Neutrophil (primary cell): ENCODE measurements around the gene EFNB3.

ENCODE experiments used
- H3K27ac ChIP-seq: fragments of 200-600 bp; sonication (generic); 2 replicates; pipeline ENCODE4 v1.5.1; 2016; ENCODE audit warnings: mild to moderate bottlenecking, moderate library complexity
- H3K27me3 ChIP-seq: fragments of 200-600 bp; sonication (generic); 2 replicates; pipeline ENCODE4 v1.6.0; 2016; ENCODE audit warnings: mild to moderate bottlenecking
- H3K36me3 ChIP-seq: fragments of 200-600 bp; sonication (generic); 2 replicates; pipeline ENCODE4 v1.5.1; 2017
- H3K4me1 ChIP-seq, 2 experiments: fragments of 200-600 bp in 1 of 2; sonication (generic) in 1 of 2; 1 replicate in 1 of 2; 2 replicates in 1 of 2; pipeline versions ENCODE4 v1.5.1 to v1.6.1; 2013 to 2016; ENCODE audit warnings: low read depth in 1 of 2, low read length in 1 of 2, mild to moderate bottlenecking in 1 of 2, moderate library complexity in 1 of 2; ENCODE audit not compliant: control insufficient read depth in 1 of 2, insufficient read depth in 1 of 2
- H3K4me3 ChIP-seq, 2 experiments: fragments of 200-600 bp in 1 of 2; sonication (generic) in 1 of 2; 1 replicate in 1 of 2; 2 replicates in 1 of 2; pipeline ENCODE4 v1.5.1; 2013 to 2016; ENCODE audit warnings: low read depth in 1 of 2, low read length in 1 of 2, mild to moderate bottlenecking in 1 of 2, moderate library complexity in 1 of 2
- H3K9me3 ChIP-seq: fragments of 200-600 bp; sonication (generic); 2 replicates; pipeline ENCODE4 v1.5.1; 2016
- TF ChIP-seq, protein P1 (sequence below): fragments of 200-600 bp; sonication (generic); IDR thresholded peaks from 2 replicates; pipeline ENCODE4 v1.5.1; 2016; ENCODE audit warnings: antibody characterized with exemption

The EFNB3 gene

DNA sequence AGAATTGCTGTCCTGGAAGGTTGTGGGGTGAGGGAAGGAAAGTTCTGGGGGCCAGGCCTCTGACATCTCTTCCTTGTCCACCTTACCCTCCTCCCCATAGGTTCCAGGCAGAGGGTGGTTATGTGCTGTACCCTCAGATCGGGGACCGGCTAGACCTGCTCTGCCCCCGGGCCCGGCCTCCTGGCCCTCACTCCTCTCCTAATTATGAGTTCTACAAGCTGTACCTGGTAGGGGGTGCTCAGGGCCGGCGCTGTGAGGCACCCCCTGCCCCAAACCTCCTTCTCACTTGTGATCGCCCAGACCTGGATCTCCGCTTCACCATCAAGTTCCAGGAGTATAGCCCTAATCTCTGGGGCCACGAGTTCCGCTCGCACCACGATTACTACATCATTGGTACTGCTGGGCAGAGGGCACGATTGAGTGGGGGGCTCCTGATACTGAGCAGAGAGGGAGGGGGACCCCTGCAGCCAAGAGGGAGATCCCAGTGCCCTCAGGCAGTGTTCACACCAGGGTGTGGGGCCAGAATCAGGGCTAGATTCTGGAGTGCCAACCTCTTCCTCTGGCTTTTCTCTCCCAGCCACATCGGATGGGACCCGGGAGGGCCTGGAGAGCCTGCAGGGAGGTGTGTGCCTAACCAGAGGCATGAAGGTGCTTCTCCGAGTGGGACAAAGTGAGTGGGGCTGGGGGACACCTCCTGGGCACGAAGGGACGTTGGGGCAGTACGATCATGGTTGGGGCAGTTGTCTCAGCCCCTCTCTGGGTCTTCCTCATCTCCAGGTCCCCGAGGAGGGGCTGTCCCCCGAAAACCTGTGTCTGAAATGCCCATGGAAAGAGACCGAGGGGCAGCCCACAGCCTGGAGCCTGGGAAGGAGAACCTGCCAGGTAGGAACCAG is 3.1 kb downstream of the EFNB3 start:
- H3K27ac ChIP-seq, result no peak overlapping the region
- TF ChIP-seq, protein P1, sequence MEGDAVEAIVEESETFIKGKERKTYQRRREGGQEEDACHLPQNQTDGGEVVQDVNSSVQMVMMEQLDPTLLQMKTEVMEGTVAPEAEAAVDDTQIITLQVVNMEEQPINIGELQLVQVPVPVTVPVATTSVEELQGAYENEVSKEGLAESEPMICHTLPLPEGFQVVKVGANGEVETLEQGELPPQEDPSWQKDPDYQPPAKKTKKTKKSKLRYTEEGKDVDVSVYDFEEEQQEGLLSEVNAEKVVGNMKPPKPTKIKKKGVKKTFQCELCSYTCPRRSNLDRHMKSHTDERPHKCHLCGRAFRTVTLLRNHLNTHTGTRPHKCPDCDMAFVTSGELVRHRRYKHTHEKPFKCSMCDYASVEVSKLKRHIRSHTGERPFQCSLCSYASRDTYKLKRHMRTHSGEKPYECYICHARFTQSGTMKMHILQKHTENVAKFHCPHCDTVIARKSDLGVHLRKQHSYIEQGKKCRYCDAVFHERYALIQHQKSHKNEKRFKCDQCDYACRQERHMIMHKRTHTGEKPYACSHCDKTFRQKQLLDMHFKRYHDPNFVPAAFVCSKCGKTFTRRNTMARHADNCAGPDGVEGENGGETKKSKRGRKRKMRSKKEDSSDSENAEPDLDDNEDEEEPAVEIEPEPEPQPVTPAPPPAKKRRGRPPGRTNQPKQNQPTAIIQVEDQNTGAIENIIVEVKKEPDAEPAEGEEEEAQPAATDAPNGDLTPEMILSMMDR, result no peak

DNA sequence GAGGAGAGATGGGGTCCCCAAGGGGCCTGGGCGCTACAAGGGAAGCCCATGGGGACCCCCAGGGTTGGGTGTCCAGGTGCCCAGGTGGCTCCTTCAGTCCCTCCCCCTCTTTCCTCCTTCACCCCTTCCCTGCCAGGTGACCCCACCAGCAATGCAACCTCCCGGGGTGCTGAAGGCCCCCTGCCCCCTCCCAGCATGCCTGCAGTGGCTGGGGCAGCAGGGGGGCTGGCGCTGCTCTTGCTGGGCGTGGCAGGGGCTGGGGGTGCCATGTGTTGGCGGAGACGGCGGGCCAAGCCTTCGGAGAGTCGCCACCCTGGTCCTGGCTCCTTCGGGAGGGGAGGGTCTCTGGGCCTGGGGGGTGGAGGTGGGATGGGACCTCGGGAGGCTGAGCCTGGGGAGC is 4.0 kb downstream of the EFNB3 start:
- Histone ChIP-seq H3K36me3 (no peaks in the 10 kb centered on the region), H3K4me1 (peaks cover 10 to 11% of the 10 kb centered on the region in 2 experiments), H3K27ac (no peak overlapping the region), H3K9me3 (no peaks in the 10 kb centered on the region), H3K4me3 (no peak overlapping the region), H3K27me3 (peaks cover 90% of the 10 kb centered on the region)
- TF ChIP-seq, protein P1, result no peak

More for the DNA sequence above, 3.1 kb downstream of the EFNB3 start:
- no peak overlapping the region for H3K4me3 ChIP-seq
- H3K4me1 ChIP-seq, result peaks cover 10 to 11% of the 10 kb centered on the region in 2 experiments
- peaks cover 90% of the 10 kb centered on the region for H3K27me3 ChIP-seq
- peaks cover 3% of the 10 kb centered on the region for H3K36me3 ChIP-seq
- H3K9me3 ChIP-seq, result no peaks in the 10 kb centered on the region

DNA sequence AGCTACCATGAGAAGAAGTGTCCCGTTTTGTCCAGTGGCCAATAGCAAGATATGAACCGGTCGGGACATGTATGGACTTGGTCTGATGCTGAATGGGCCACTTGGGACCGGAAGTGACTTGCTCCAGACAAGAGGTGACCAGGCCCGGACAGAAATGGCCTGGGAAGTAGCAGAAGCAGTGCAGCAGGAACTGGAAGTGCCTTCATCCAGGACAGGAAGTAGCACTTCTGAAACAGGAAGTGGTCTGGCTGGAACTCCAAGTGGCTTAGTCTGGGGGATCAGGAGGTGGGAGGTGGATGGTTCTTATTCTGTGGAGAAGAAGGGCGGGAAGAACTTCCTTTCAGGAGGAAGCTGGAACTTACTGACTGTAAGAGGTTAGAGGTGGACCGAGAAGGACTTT is 5.3 kb downstream of the EFNB3 start:
- no peak overlapping the region for H3K27ac ChIP-seq
- no peaks in the 10 kb centered on the region for H3K9me3 ChIP-seq
- H3K27me3 ChIP-seq, result peaks cover 90% of the 10 kb centered on the region
- peaks cover 10 to 11% of the 10 kb centered on the region in 2 experiments for H3K4me1 ChIP-seq
- no peak overlapping the region for H3K4me3 ChIP-seq
- TF ChIP-seq, protein P1, result no peak
- no peaks in the 10 kb centered on the region for H3K36me3 ChIP-seq

DNA sequence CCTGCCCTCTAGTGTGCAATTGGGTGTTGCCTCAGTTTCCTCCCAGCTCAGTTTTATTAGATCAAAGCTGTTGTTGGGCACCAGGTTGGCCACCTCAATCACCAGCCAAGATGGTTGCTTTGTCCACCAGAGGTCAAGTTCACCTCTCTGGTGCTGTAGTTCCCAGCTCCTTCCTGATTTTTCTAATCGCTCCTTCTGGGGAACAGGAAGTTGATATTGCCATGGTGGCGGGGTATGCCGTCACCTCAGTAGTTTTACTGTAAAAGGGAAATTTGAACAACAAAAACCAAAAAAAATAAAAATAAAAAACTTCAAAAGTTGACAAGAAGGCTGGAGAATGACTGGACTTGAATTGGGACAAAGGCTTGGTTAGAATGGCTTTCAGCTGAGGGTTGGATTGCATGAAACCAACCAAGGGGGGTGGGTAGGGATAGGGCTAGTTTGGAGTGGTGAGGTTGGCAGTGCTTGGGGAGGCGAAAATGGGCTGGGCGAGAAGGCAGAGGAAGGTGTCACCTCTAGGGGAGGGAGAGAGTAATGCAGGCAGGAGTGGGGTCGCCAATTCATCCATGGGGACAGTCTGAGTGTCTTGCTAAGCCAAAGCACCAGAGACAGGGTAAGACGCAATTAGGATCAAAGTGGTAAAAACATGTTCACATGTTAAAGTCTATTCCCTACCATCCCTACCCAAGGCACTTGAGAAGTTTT is 6.2 kb downstream of the EFNB3 start:
- Histone ChIP-seq H3K9me3 (no peaks in the 10 kb centered on the region), H3K27ac (no peak overlapping the region), H3K27me3 (peaks cover 90% of the 10 kb centered on the region), H3K4me3 (no peak overlapping the region), H3K4me1 (peaks cover 10 to 11% of the 10 kb centered on the region in 2 experiments), H3K36me3 (no peaks in the 10 kb centered on the region)
- TF ChIP-seq, protein P1, result no peak

DNA sequence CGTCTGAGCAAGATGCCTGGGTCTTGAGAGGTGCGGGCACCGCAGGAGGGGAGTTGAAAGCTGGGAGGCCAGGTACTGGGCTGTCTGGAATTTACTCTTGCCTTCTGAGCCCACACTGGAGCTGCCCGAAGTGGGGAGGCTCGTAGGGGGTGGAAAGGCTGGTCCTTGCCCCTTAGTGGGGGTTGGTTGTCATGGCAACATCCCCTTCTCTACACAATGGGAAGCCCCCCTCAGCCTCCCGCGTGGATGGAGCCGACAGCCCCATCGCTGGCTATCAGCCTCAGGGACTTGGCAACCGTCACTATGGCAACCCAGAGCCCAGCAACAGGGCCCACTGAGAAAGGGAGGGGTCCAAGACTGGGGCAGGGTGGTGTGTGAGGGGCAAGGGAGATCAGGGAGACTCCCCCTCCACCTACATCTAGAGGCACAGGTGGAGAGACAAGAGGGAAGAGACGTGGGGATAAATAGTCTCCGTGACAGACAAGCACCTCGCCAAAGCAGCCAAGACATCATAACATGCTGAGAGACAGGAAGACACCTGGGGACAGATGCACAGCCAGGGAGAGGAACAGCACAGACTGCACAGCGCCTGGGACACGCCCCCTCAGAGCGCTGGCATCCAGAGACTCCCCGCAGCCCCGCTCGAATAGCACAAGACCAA is 7.2 kb downstream of the EFNB3 start:
- Histone ChIP-seq H3K36me3 (no peaks in the 10 kb centered on the region), H3K4me1 (peaks cover 13 to 16% of the 10 kb centered on the region in 2 experiments), H3K27me3 (peaks cover 90% of the 10 kb centered on the region), H3K27ac (no peak overlapping the region), H3K9me3 (no peaks in the 10 kb centered on the region), H3K4me3 (no peak overlapping the region)
- TF ChIP-seq, protein P1, result no peak
